Measurements from ENCODE around the gene TRIM2.

DNA sequence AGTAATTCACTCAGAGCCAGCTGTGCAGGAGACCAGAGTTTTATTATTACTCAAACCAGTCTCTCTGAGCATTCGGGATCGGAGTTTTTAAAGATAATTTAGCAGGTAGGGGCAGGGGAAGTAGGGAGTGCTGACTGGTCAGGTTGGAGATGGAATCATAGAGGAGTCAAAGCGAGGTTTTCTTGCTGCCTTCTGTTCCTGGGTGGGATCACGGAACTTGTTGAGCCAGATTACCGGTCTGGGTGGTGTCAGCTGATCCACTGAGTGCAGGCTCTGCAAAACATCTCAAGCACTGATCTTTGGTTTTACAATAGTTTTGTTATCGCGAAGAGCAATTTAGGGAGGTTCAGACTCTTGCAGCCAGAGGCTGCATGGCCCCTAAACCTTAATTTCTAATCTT is 63.6 kb downstream of the TRIM2 start:
- TF ChIP-seq, protein P1, sequence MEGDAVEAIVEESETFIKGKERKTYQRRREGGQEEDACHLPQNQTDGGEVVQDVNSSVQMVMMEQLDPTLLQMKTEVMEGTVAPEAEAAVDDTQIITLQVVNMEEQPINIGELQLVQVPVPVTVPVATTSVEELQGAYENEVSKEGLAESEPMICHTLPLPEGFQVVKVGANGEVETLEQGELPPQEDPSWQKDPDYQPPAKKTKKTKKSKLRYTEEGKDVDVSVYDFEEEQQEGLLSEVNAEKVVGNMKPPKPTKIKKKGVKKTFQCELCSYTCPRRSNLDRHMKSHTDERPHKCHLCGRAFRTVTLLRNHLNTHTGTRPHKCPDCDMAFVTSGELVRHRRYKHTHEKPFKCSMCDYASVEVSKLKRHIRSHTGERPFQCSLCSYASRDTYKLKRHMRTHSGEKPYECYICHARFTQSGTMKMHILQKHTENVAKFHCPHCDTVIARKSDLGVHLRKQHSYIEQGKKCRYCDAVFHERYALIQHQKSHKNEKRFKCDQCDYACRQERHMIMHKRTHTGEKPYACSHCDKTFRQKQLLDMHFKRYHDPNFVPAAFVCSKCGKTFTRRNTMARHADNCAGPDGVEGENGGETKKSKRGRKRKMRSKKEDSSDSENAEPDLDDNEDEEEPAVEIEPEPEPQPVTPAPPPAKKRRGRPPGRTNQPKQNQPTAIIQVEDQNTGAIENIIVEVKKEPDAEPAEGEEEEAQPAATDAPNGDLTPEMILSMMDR (IDR thresholded peaks at IDR 0.05; ENCODE audit: low read length), result no peak
- TF ChIP-seq EZH2 (optimal IDR thresholded peaks at IDR 0.05; ENCODE audit: low read depth, low read length), result no peak
- TF ChIP-seq EZH2phosphoT487 (IDR thresholded peaks at IDR 0.05; ENCODE audit: low read length), result no peak
